ENCODE results near the gene FREY1.

Gene FREY1, protein sequence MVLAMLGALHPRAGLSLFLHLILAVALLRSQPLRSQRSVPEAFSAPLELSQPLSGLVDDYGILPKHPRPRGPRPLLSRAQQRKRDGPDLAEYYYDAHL

DNA sequence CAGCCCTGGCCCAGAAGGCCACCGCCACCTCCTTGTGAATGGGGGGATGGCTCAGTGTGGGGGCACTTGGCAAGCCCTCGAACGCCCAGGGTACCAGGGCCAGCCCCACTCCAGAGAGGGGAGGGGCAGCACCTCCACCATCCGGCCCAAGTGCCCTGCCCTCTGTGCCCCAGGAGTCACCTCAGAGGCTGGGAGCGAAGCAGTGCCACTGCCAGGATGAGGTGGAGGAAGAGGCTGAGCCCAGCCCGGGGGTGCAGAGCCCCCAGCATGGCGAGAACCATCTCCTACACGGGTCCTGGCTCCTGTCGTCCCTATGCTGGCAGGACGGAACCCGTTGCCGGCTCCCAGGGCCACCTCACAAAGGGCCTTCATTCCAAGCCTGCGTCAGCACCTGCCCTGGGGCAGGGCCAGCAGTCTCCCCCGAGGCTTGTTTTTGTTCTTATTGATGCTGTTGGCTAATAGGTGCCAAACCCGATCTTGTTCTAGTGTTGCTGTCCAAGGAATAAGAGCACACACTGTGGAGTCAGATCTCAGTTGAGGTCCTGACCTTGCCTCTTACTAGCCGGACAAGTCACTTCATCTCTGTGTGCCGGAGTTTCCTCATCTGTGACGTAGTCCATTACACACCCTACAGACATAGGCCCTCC, at the start of gene FREY1:
TSS of gene FREY1 (minus strand) at position 307 of the 647 bp plus-strand sequence. CDS start at position 281, 26 bp downstream.
- Histone ChIP-seq H3K36me3 (ENCODE audit: insufficient read depth, low read depth, low read length) (peaks cover 23% of the 10 kb centered on the region), H3K4me1 (ENCODE audit: insufficient read depth, low read length) (no peaks in the 10 kb centered on the region), H3K27me3 (ENCODE audit: insufficient read depth, low read length) (no peaks in the 10 kb centered on the region), H3K9me3 (ENCODE audit: insufficient read depth, low read depth, low read length) (no peaks in the 10 kb centered on the region), H3K9ac (ENCODE audit: low read depth, low read length) (no peak within 1 kb of the TSS), H3K4me3 (ENCODE audit: low read length) (no peak within 1 kb of the TSS), H3K27ac (ENCODE audit: low read length) (no peak within 1 kb of the TSS)

DNA sequence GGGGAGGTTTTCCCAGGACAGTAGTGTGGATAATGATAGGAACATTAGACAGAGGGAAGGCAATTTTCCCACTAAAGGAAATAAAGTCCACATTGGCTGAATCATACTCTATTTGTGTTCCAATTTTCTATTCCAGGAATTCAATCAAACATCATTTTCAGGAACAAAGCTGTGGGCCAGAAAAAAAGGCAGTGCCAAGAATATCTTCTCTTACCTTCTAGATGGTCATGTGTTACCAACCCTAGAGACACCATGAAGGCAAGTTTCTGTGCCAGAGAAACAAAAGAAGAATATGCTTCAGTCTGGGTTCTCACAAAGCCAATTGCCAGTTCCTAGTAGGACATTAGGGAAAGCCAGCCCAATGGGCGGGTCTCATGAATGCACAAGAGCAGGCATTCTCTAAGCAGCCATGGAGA, 42.9 kb upstream of the FREY1 start:
- Histone ChIP-seq H3K36me3 (ENCODE audit: insufficient read depth, low read depth, low read length) (peaks cover 72% of the 10 kb centered on the region), H3K27ac (ENCODE audit: low read length) (no peak overlapping the region), H3K9ac (ENCODE audit: low read depth, low read length) (no peak overlapping the region)

DNA sequence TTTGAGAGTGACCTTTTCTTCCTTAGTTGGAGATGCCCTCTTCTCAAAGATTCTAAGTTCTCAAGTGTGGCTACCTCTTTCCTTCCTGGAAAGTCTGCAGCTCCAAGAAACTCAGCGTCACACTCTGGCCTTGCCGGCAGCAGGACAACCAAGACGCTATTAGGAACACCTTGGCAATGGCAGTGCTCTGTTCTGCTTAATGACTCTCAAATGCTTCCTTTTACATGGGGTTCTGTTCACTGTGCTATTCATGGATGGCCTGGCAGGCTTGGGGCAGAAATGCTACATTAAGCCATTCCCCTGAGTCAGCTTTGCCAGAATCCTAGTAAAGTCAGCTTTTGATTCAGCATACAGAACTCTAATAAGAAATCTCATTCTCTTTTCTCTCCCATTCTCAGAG, 41.3 kb upstream of the FREY1 start:
- H3K9me3 ChIP-seq (ENCODE audit: insufficient read depth, low read depth, low read length) = no peaks in the 10 kb centered on the region
- H3K36me3 ChIP-seq (ENCODE audit: insufficient read depth, low read depth, low read length) = peaks cover 84% of the 10 kb centered on the region
- no peaks in the 10 kb centered on the region for H3K27me3 ChIP-seq (ENCODE audit: insufficient read depth, low read length)
- no peak overlapping the region for H3K27ac ChIP-seq (ENCODE audit: low read length)
- H3K4me1 ChIP-seq (ENCODE audit: insufficient read depth, low read length) = no peaks in the 10 kb centered on the region
- H3K9ac ChIP-seq (ENCODE audit: low read depth, low read length) = no peak overlapping the region
- no peak overlapping the region for H3K4me3 ChIP-seq (ENCODE audit: low read length)

More for the DNA sequence above, 42.9 kb upstream of the FREY1 start:
- Histone ChIP-seq H3K4me3 (ENCODE audit: low read length) (no peak overlapping the region), H3K4me1 (ENCODE audit: insufficient read depth, low read length) (no peaks in the 10 kb centered on the region), H3K9me3 (ENCODE audit: insufficient read depth, low read depth, low read length) (no peaks in the 10 kb centered on the region), H3K27me3 (ENCODE audit: insufficient read depth, low read length) (no peaks in the 10 kb centered on the region)

GRCh38 chr11:45947885-45948284, 40.8 kb upstream of the FREY1 start:
- no peaks in the 10 kb centered on the region for H3K27me3 ChIP-seq (ENCODE audit: insufficient read depth, low read length)
- no peak overlapping the region for H3K4me3 ChIP-seq (ENCODE audit: low read length)
- no peaks in the 10 kb centered on the region for H3K9me3 ChIP-seq (ENCODE audit: insufficient read depth, low read depth, low read length)
- no peaks in the 10 kb centered on the region for H3K4me1 ChIP-seq (ENCODE audit: insufficient read depth, low read length)
- H3K36me3 ChIP-seq (ENCODE audit: insufficient read depth, low read depth, low read length) = peaks cover 80% of the 10 kb centered on the region
- no peak overlapping the region for H3K27ac ChIP-seq (ENCODE audit: low read length)
- H3K9ac ChIP-seq (ENCODE audit: low read depth, low read length) = no peak overlapping the region

GRCh38 chr11:45945397-45945999, 38.4 kb upstream of the FREY1 start:
- no peaks in the 10 kb centered on the region for H3K4me1 ChIP-seq (ENCODE audit: insufficient read depth, low read length)
- no peak overlapping the region for H3K27ac ChIP-seq (ENCODE audit: low read length)
- no peak overlapping the region for H3K9ac ChIP-seq (ENCODE audit: low read depth, low read length)
- H3K27me3 ChIP-seq (ENCODE audit: insufficient read depth, low read length) = no peaks in the 10 kb centered on the region
- H3K9me3 ChIP-seq (ENCODE audit: insufficient read depth, low read depth, low read length) = no peaks in the 10 kb centered on the region
- H3K36me3 ChIP-seq (ENCODE audit: insufficient read depth, low read depth, low read length) = peaks cover 66% of the 10 kb centered on the region
- no peak overlapping the region for H3K4me3 ChIP-seq (ENCODE audit: low read length)

- Histone ChIP-seq H3K9me3 (ENCODE audit: insufficient read depth, low read depth, low read length) (no peaks in the 10 kb centered on the region), H3K4me3 (ENCODE audit: low read length) (no peak overlapping the region), H3K9ac (ENCODE audit: low read depth, low read length) (no peak overlapping the region), H3K36me3 (ENCODE audit: insufficient read depth, low read depth, low read length) (peaks cover 35% of the 10 kb centered on the region), H3K4me1 (ENCODE audit: insufficient read depth, low read length) (no peaks in the 10 kb centered on the region), H3K27ac (ENCODE audit: low read length) (no peak overlapping the region), H3K27me3 (ENCODE audit: insufficient read depth, low read length) (no peaks in the 10 kb centered on the region)
Measured at GRCh38 chr11:45942381-45942780, 35.3 kb upstream of the FREY1 start.

DNA sequence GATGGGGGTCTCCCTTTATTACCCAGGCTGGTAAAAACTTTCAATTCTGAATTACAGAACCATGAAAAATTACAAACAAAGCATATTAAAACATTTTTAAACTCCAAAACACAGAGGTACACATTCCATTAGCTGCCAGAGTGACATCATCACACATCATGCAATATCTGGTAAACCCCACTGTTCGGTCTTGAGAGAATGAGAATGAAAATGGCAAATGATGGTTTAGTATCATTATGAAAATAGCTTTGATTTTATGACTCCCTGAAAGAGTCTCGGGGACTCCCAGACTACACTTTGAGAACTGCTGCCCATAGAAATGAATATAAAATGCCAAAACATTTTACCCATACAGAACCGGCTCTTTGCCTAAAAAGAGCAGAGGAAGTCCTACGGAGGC, 34.2 kb upstream of the FREY1 start:
- Histone ChIP-seq H3K4me3 (ENCODE audit: low read length) (no peak overlapping the region), H3K27ac (ENCODE audit: low read length) (no peak overlapping the region), H3K36me3 (ENCODE audit: insufficient read depth, low read depth, low read length) (peaks cover 33% of the 10 kb centered on the region), H3K27me3 (ENCODE audit: insufficient read depth, low read length) (no peaks in the 10 kb centered on the region), H3K9ac (ENCODE audit: low read depth, low read length) (no peak overlapping the region), H3K4me1 (ENCODE audit: insufficient read depth, low read length) (no peaks in the 10 kb centered on the region), H3K9me3 (ENCODE audit: insufficient read depth, low read depth, low read length) (no peaks in the 10 kb centered on the region)

DNA sequence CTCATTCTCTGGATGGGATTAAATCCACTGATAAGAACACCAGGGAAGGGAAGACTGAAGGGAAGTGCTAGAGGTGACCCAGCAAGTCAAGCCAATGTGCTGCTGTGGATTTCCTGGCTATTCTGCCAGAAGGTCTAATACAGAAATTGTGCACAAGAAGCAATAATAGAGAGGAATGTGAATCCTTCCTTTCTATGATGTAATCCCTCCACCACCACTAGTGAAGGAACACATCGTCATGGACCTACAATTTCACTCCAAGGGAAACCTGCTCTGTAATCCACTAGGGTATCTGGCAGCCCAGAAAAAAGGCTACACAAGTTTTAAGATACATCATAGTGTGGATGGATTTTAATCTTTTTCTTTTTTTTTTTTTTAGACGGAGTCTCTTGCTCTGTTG, 32.8 kb upstream of the FREY1 start:
- H3K36me3 ChIP-seq (ENCODE audit: insufficient read depth, low read depth, low read length) = peaks cover 31% of the 10 kb centered on the region
- no peak overlapping the region for H3K4me3 ChIP-seq (ENCODE audit: low read length)
- no peaks in the 10 kb centered on the region for H3K4me1 ChIP-seq (ENCODE audit: insufficient read depth, low read length)
- H3K9me3 ChIP-seq (ENCODE audit: insufficient read depth, low read depth, low read length) = no peaks in the 10 kb centered on the region
- H3K27me3 ChIP-seq (ENCODE audit: insufficient read depth, low read length) = no peaks in the 10 kb centered on the region
- H3K9ac ChIP-seq (ENCODE audit: low read depth, low read length) = no peak overlapping the region
- H3K27ac ChIP-seq (ENCODE audit: low read length) = no peak overlapping the region

- H3K4me3 ChIP-seq (ENCODE audit: low read length) = no peak overlapping the region
- H3K9ac ChIP-seq (ENCODE audit: low read depth, low read length) = no peak overlapping the region
Measured at GRCh38 chr11:45937916-45938315, 30.8 kb upstream of the FREY1 start.

DNA sequence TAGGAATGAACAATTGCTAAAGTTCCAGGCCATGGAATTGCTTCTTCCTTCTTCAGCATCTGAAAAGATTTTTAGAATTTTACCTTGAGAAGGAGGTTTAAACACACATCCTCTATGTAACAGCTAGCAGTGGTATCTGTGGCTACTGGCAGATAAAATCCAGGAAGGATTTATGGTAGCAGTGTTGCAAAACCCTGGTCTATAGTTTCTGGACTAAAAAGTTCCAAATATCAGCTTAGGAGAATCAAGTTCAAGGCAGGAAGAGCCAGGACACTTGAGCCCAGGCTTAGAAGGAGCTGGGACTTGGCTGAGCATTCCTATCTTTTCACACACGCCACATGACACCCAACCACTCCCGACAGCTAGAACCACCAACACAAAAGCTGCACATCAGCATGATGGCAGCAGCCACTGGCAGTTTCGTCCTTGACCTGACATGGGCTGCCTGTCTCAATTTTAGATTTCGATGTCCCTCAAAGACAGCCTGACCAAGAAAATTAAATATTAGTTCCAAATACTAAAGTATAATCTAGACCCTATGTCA, 29.5 kb upstream of the FREY1 start:
- no peak overlapping the region for H3K4me3 ChIP-seq (ENCODE audit: low read length)
- no peaks in the 10 kb centered on the region for H3K9me3 ChIP-seq (ENCODE audit: insufficient read depth, low read depth, low read length)
- H3K27me3 ChIP-seq (ENCODE audit: insufficient read depth, low read length) = no peaks in the 10 kb centered on the region
- no peak overlapping the region for H3K9ac ChIP-seq (ENCODE audit: low read depth, low read length)
- H3K36me3 ChIP-seq (ENCODE audit: insufficient read depth, low read depth, low read length) = peaks cover 42% of the 10 kb centered on the region
- no peaks in the 10 kb centered on the region for H3K4me1 ChIP-seq (ENCODE audit: insufficient read depth, low read length)
- no peak overlapping the region for H3K27ac ChIP-seq (ENCODE audit: low read length)

More at GRCh38 chr11:45937916-45938315, 30.8 kb upstream of the FREY1 start:
- Histone ChIP-seq H3K27ac (ENCODE audit: low read length) (no peak overlapping the region), H3K36me3 (ENCODE audit: insufficient read depth, low read depth, low read length) (peaks cover 35% of the 10 kb centered on the region), H3K4me1 (ENCODE audit: insufficient read depth, low read length) (no peaks in the 10 kb centered on the region), H3K27me3 (ENCODE audit: insufficient read depth, low read length) (no peaks in the 10 kb centered on the region), H3K9me3 (ENCODE audit: insufficient read depth, low read depth, low read length) (no peaks in the 10 kb centered on the region)

DNA sequence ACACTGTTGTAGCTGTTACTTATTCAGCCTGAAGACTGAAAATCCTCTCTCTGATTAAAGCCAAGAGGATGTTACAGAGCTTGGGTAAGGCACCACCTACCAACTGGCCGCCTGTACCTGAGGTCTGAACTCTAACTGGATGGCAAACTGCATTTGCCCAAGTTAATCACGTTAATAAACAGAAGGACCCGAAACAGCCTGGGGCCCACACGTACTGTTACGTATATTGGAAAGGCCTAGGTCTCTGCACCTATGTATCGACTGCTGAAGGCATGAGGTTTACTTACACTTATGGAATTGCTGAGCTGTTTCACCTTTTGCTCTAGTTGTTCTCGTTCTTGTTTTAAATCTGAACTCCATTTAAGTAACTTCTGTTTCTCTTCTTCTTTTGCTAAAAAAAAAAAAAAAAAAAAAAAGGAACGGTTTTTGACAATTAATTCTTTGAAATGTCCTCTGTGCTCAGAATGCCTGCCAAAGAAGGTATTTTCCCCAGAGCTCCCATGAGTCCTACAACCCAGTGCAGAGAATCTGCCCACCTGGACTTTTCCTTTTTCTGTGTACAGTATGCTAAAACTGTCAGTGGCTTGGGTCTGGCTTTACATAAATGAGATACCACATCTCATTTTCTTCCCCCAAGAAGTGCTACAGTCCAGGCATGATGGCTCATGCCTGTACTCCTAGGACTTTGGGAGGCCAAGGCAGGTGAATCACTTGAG, 28.4 kb upstream of the FREY1 start:
- Histone ChIP-seq H3K9me3 (ENCODE audit: insufficient read depth, low read depth, low read length) (no peaks in the 10 kb centered on the region), H3K27me3 (ENCODE audit: insufficient read depth, low read length) (no peaks in the 10 kb centered on the region), H3K4me3 (ENCODE audit: low read length) (no peak overlapping the region), H3K36me3 (ENCODE audit: insufficient read depth, low read depth, low read length) (peaks cover 45% of the 10 kb centered on the region), H3K9ac (ENCODE audit: low read depth, low read length) (no peak overlapping the region), H3K27ac (ENCODE audit: low read length) (no peak overlapping the region), H3K4me1 (ENCODE audit: insufficient read depth, low read length) (no peaks in the 10 kb centered on the region)

All from iPS-20b (cell line).